ENCODE results near the gene CHST15.

The CHST15 gene

GRCh38 chr10:124127965-124128810, 34.8 kb upstream of the CHST15 start:
- H3K4me3 Mint-ChIP-seq: no peak overlapping the region
- H3K27me3 Mint-ChIP-seq: peaks cover 28% of the 10 kb centered on the region
- no peak overlapping the region for H3K27ac Mint-ChIP-seq
- H3K36me3 Mint-ChIP-seq (ENCODE audit: low read depth): no peaks in the 10 kb centered on the region
- H3K4me1 Mint-ChIP-seq (ENCODE audit: low read depth): peaks cover 25% of the 10 kb centered on the region
- intact Hi-C loops (cut with micrococcal nuclease): loop anchor here (5.0 kb wide), 1 partner anchor 34 kb away; no protein-coding TSS in a partner anchor
- H3K9me3 Mint-ChIP-seq: no peaks in the 10 kb centered on the region

- intact Hi-C loops (cut with micrococcal nuclease): loop anchor here (5.0 kb wide), 1 partner anchor 35 kb away; no protein-coding TSS in a partner anchor
- H3K4me1 Mint-ChIP-seq (ENCODE audit: low read depth): peaks cover 25% of the 10 kb centered on the region
- no peaks in the 10 kb centered on the region for H3K36me3 Mint-ChIP-seq (ENCODE audit: low read depth)
- no peak overlapping the region for H3K4me3 Mint-ChIP-seq
- H3K9me3 Mint-ChIP-seq: no peaks in the 10 kb centered on the region
- peaks cover 22% of the 10 kb centered on the region for H3K27me3 Mint-ChIP-seq
- no peak overlapping the region for H3K27ac Mint-ChIP-seq
Observed at GRCh38 chr10:124127563-124127962, 34.2 kb upstream of the CHST15 start.

- Mint-ChIP-seq H3K4me3 (no peak overlapping the region), H3K4me1 (ENCODE audit: low read depth) (peaks cover 26% of the 10 kb centered on the region)
Observed at GRCh38 chr10:124126983-124127385, 33.6 kb upstream of the CHST15 start.

GRCh38 chr10:124126145-124126982, 33.0 kb upstream of the CHST15 start:
- Mint-ChIP-seq H3K9me3 (no peaks in the 10 kb centered on the region), H3K4me1 (ENCODE audit: low read depth) (peaks cover 30% of the 10 kb centered on the region), H3K27ac (no peak overlapping the region), H3K27me3 (peaks cover 23% of the 10 kb centered on the region), H3K36me3 (ENCODE audit: low read depth) (no peaks in the 10 kb centered on the region), H3K4me3 (no peak overlapping the region)
- intact Hi-C loops (cut with micrococcal nuclease): loop anchor here (5.0 kb wide), 1 partner anchor 36 kb away; no protein-coding TSS in a partner anchor

More at GRCh38 chr10:124126983-124127385, 33.6 kb upstream of the CHST15 start:
- Mint-ChIP-seq H3K27me3 (peaks cover 24% of the 10 kb centered on the region), H3K27ac (no peak overlapping the region), H3K9me3 (no peaks in the 10 kb centered on the region), H3K36me3 (ENCODE audit: low read depth) (no peaks in the 10 kb centered on the region)
- intact Hi-C loops (cut with micrococcal nuclease): loop anchor here (5.0 kb wide), 1 partner anchor 35 kb away; no protein-coding TSS in a partner anchor

GRCh38 chr10:124125305-124126116, 32.1 kb upstream of the CHST15 start:
- intact Hi-C loops (cut with micrococcal nuclease): loop anchor here (5.0 kb wide), 1 partner anchor 37 kb away; no protein-coding TSS in a partner anchor
- Mint-ChIP-seq H3K9me3 (no peaks in the 10 kb centered on the region), H3K27ac (no peak overlapping the region), H3K36me3 (ENCODE audit: low read depth) (no peaks in the 10 kb centered on the region), H3K27me3 (peaks cover 18% of the 10 kb centered on the region), H3K4me1 (ENCODE audit: low read depth) (peaks cover 22% of the 10 kb centered on the region), H3K4me3 (no peak overlapping the region)

- Mint-ChIP-seq H3K27ac (no peak overlapping the region), H3K9me3 (no peaks in the 10 kb centered on the region), H3K27me3 (peaks cover 15% of the 10 kb centered on the region), H3K4me1 (ENCODE audit: low read depth) (peaks cover 18% of the 10 kb centered on the region), H3K36me3 (ENCODE audit: low read depth) (no peaks in the 10 kb centered on the region), H3K4me3 (no peak overlapping the region)
- intact Hi-C loops (cut with micrococcal nuclease): loop anchor here (5.0 kb wide), 1 partner anchor 38 kb away; no protein-coding TSS in a partner anchor
Observed at GRCh38 chr10:124124769-124125161, 31.4 kb upstream of the CHST15 start.

GRCh38 chr10:124124123-124124768, 30.8 kb upstream of the CHST15 start:
- H3K27me3 Mint-ChIP-seq: peaks cover 13% of the 10 kb centered on the region
- peaks cover 13% of the 10 kb centered on the region for H3K4me1 Mint-ChIP-seq (ENCODE audit: low read depth)
- intact Hi-C loops (cut with micrococcal nuclease): no loop called here

GRCh38 chr10:124123156-124123555, 29.8 kb upstream of the CHST15 start:
- Mint-ChIP-seq H3K4me3 (no peak overlapping the region), H3K36me3 (ENCODE audit: low read depth) (no peaks in the 10 kb centered on the region), H3K27ac (no peak overlapping the region), H3K4me1 (ENCODE audit: low read depth) (peaks cover 10% of the 10 kb centered on the region), H3K27me3 (peaks cover 11% of the 10 kb centered on the region), H3K9me3 (no peaks in the 10 kb centered on the region)
- intact Hi-C loops (cut with micrococcal nuclease): no loop called here

More at GRCh38 chr10:124124123-124124768, 30.8 kb upstream of the CHST15 start:
- Mint-ChIP-seq H3K9me3 (no peaks in the 10 kb centered on the region), H3K36me3 (ENCODE audit: low read depth) (no peaks in the 10 kb centered on the region), H3K27ac (no peak overlapping the region), H3K4me3 (no peak overlapping the region)

GRCh38 chr10:124122211-124122610, 28.8 kb upstream of the CHST15 start:
- no peak overlapping the region for H3K27ac Mint-ChIP-seq
- no peaks in the 10 kb centered on the region for H3K36me3 Mint-ChIP-seq (ENCODE audit: low read depth)
- no peak overlapping the region for H3K4me3 Mint-ChIP-seq
- H3K9me3 Mint-ChIP-seq: no peaks in the 10 kb centered on the region
- H3K4me1 Mint-ChIP-seq (ENCODE audit: low read depth): peaks cover 18% of the 10 kb centered on the region
- intact Hi-C loops (cut with micrococcal nuclease): no loop called here
- peaks cover 12% of the 10 kb centered on the region for H3K27me3 Mint-ChIP-seq

GRCh38 chr10:124120410-124121061, 27.1 kb upstream of the CHST15 start:
- H3K27me3 Mint-ChIP-seq: peaks cover 10% of the 10 kb centered on the region
- H3K4me3 Mint-ChIP-seq: no peak overlapping the region
- peaks cover 29% of the 10 kb centered on the region for H3K4me1 Mint-ChIP-seq (ENCODE audit: low read depth)
- H3K9me3 Mint-ChIP-seq: no peaks in the 10 kb centered on the region
- intact Hi-C loops (cut with micrococcal nuclease): no loop called here
- no peak overlapping the region for H3K27ac Mint-ChIP-seq
- H3K36me3 Mint-ChIP-seq (ENCODE audit: low read depth): no peaks in the 10 kb centered on the region

- intact Hi-C loops (cut with micrococcal nuclease): no loop called here
- peaks cover 12% of the 10 kb centered on the region for H3K27me3 Mint-ChIP-seq
- H3K9me3 Mint-ChIP-seq: no peaks in the 10 kb centered on the region
- H3K4me3 Mint-ChIP-seq: no peak overlapping the region
- peaks cover 29% of the 10 kb centered on the region for H3K4me1 Mint-ChIP-seq (ENCODE audit: low read depth)
- no peaks in the 10 kb centered on the region for H3K36me3 Mint-ChIP-seq (ENCODE audit: low read depth)
- no peak overlapping the region for H3K27ac Mint-ChIP-seq
Observed at GRCh38 chr10:124119946-124120345, 26.5 kb upstream of the CHST15 start.

- intact Hi-C loops (cut with micrococcal nuclease): no loop called here
- Mint-ChIP-seq H3K27ac (no peak overlapping the region), H3K27me3 (peaks cover 19% of the 10 kb centered on the region), H3K36me3 (ENCODE audit: low read depth) (no peaks in the 10 kb centered on the region), H3K4me1 (ENCODE audit: low read depth) (peaks cover 36% of the 10 kb centered on the region), H3K9me3 (no peaks in the 10 kb centered on the region), H3K4me3 (no peak overlapping the region)
Observed at GRCh38 chr10:124119216-124119615, 25.8 kb upstream of the CHST15 start.

Data from dendritic cell treated with granulocyte-macrophage colony-stimulating factor and Interleukin-4, amounts not matched to agents 40 ng/mL and 50 ng/mL, for 4 days (primary cell).